Measurements from ENCODE around the gene E4F1.

The E4F1 gene

GRCh38 chr16:2223942-2224486 is 623 bp downstream of the E4F1 start:
- DNase-seq: peak; percentile 66 to 71
- no peak for TF ChIP-seq GATA1 (IDR thresholded peaks at IDR 0.05; ENCODE audit: low read depth, low read length)
- TF ChIP-seq POLR2A (IDR thresholded peaks at IDR 0.05; ENCODE audit: low read length): no peak

- no peak for DNase-seq
- TF ChIP-seq GATA1 (IDR thresholded peaks at IDR 0.05; ENCODE audit: low read depth, low read length) (no peak), POLR2A (IDR thresholded peaks at IDR 0.05; ENCODE audit: low read length) (no peak)
These were observed 2.9 kb downstream of the E4F1 start for GRCh38 chr16:2226245-2226793.

- TF ChIP-seq POLR2A (IDR thresholded peaks at IDR 0.05; ENCODE audit: low read length) (no peak), GATA1 (IDR thresholded peaks at IDR 0.05; ENCODE audit: low read depth, low read length) (no peak)
- no peak for DNase-seq
These were observed 3.5 kb downstream of the E4F1 start for GRCh38 chr16:2226918-2227317.

- no peak for DNase-seq
- TF ChIP-seq POLR2A (IDR thresholded peaks at IDR 0.05; ENCODE audit: low read length): no peak
- no peak for TF ChIP-seq GATA1 (IDR thresholded peaks at IDR 0.05; ENCODE audit: low read depth, low read length)
These were observed 4.9 kb downstream of the E4F1 start for GRCh38 chr16:2228161-2228824.

GRCh38 chr16:2229091-2229490 is 5.7 kb downstream of the E4F1 start:
- TF ChIP-seq GATA1 (IDR thresholded peaks at IDR 0.05; ENCODE audit: low read depth, low read length) (no peak), POLR2A (IDR thresholded peaks at IDR 0.05; ENCODE audit: low read length) (no peak)
- DNase-seq: no peak

GRCh38 chr16:2229632-2230250 is 6.3 kb downstream of the E4F1 start:
- no peak for DNase-seq
- TF ChIP-seq GATA1 (IDR thresholded peaks at IDR 0.05; ENCODE audit: low read depth, low read length) (no peak), POLR2A (IDR thresholded peaks at IDR 0.05; ENCODE audit: low read length) (no peak)

GRCh38 chr16:2230376-2230775 is 7.0 kb downstream of the E4F1 start:
- TF ChIP-seq POLR2A (IDR thresholded peaks at IDR 0.05; ENCODE audit: low read length): no peak
- no peak for TF ChIP-seq GATA1 (IDR thresholded peaks at IDR 0.05; ENCODE audit: low read depth, low read length)
- DNase-seq: no peak

GRCh38 chr16:2231016-2231931 is 7.9 kb downstream of the E4F1 start:
- no peak for TF ChIP-seq POLR2A (IDR thresholded peaks at IDR 0.05; ENCODE audit: low read length)
- no peak for TF ChIP-seq GATA1 (IDR thresholded peaks at IDR 0.05; ENCODE audit: low read depth, low read length)
- DNase-seq: no peak

- no peak for DNase-seq
- no peak for TF ChIP-seq POLR2A (IDR thresholded peaks at IDR 0.05; ENCODE audit: low read length)
- TF ChIP-seq GATA1 (IDR thresholded peaks at IDR 0.05; ENCODE audit: low read depth, low read length): no peak
These were observed 9.0 kb downstream of the E4F1 start for GRCh38 chr16:2232094-2232990.

GRCh38 chr16:2233046-2233775 is 9.8 kb downstream of the E4F1 start:
- TF ChIP-seq POLR2A (IDR thresholded peaks at IDR 0.05; ENCODE audit: low read length) (no peak), GATA1 (IDR thresholded peaks at IDR 0.05; ENCODE audit: low read depth, low read length) (no peak)
- no peak for DNase-seq

- DNase-seq: no peak
These were observed 10.8 kb downstream of the E4F1 start for GRCh38 chr16:2233872-2234812.

More at GRCh38 chr16:2233872-2234812, 10.8 kb downstream of the E4F1 start:
- no peak for TF ChIP-seq POLR2A (IDR thresholded peaks at IDR 0.05; ENCODE audit: low read length)
- TF ChIP-seq GATA1 (IDR thresholded peaks at IDR 0.05; ENCODE audit: low read depth, low read length): no peak
